NT2/D1 (cell line): ENCODE measurements around the gene HIGD2A.

Experiments
- DNase-seq: peaks from one replicate; pipeline ENCODE4 v3.0.0-alpha.2; 2011; ENCODE audit warnings: low read depth, low spot score
- H3K27me3 ChIP-seq: 2 replicates; pipeline ENCODE4 v1.6.0; 2011; ENCODE audit warnings: mild to moderate bottlenecking; ENCODE audit not compliant: insufficient read length, insufficient read depth
- H3K36me3 ChIP-seq: 2 replicates; pipeline ENCODE4 v1.6.1; 2011; ENCODE audit warnings: mild to moderate bottlenecking, low read length, mixed read lengths; ENCODE audit not compliant: insufficient read depth, insufficient read length
- H3K4me1 ChIP-seq: 2 replicates; pipeline ENCODE4 v1.5.1; 2011; ENCODE audit not compliant: insufficient read depth, insufficient read length
- H3K4me3 ChIP-seq: 2 replicates; pipeline ENCODE4 v1.5.1; 2011; ENCODE audit warnings: low read depth; ENCODE audit not compliant: insufficient read length
- H3K9ac ChIP-seq: 2 replicates; pipeline ENCODE4 v1.6.0; 2011; ENCODE audit warnings: low read depth; ENCODE audit not compliant: insufficient read length
- H3K9me3 ChIP-seq: 2 replicates; pipeline ENCODE4 v1.5.1; 2011; ENCODE audit warnings: mild to moderate bottlenecking, low read length; ENCODE audit not compliant: insufficient read depth
- SUZ12 ChIP-seq: IDR thresholded peaks from 2 replicates; pipeline ENCODE4 v1.6.1; 2011; ENCODE audit not compliant: insufficient read length, insufficient read depth; ENCODE audit errors: extremely low read depth
- YY1 ChIP-seq: IDR thresholded peaks from 2 replicates; pipeline ENCODE4 v1.6.1; 2011; ENCODE audit not compliant: insufficient read length, insufficient read depth
- ZNF274 ChIP-seq: IDR thresholded peaks from 2 replicates; pipeline ENCODE4 v1.6.1; 2011; ENCODE audit warnings: mild to moderate bottlenecking, low read depth, low read length

The HIGD2A gene

GRCh38 chr5:176391479-176391878, 2.9 kb downstream of the HIGD2A start:
- no peak overlapping the region for H3K4me3 ChIP-seq
- peaks cover 54% of the 10 kb centered on the region for H3K36me3 ChIP-seq
- H3K9ac ChIP-seq = no peak overlapping the region
- peaks cover 7% of the 10 kb centered on the region for H3K4me1 ChIP-seq
- DNase-seq = no peak
- TF ChIP-seq ZNF274 (no peak), YY1 (no peak), SUZ12 (no peak)
- no peaks in the 10 kb centered on the region for H3K9me3 ChIP-seq
- H3K27me3 ChIP-seq = no peaks in the 10 kb centered on the region

DNA sequence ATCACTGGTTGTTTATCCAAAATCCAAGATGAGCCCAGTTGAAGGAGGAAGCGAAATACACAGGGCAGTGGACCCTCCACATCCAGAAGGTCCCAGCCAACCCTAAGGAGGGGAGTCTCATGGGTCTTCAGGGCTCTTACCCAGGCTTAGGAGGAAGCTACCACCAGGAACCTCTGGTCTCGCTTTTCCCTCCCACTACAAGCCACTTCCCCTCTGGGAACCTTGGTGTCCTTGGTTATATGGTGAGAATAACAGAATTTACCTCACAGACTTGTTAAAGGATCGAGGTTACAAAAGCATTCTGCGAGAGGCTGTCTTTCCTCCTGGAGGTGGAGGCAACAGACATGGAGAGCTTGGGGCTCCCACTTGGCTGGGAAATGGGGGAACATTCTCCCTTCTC, 3.4 kb downstream of the HIGD2A start:
- no peak overlapping the region for H3K9ac ChIP-seq
- peaks cover 51% of the 10 kb centered on the region for H3K36me3 ChIP-seq
- H3K27me3 ChIP-seq = no peaks in the 10 kb centered on the region
- no peak for TF ChIP-seq ZNF274
- no peak for TF ChIP-seq YY1
- TF ChIP-seq SUZ12 = no peak
- H3K4me3 ChIP-seq = no peak overlapping the region
- H3K4me1 ChIP-seq = peaks cover 4% of the 10 kb centered on the region
- H3K9me3 ChIP-seq = no peaks in the 10 kb centered on the region
- no peak for DNase-seq

DNA sequence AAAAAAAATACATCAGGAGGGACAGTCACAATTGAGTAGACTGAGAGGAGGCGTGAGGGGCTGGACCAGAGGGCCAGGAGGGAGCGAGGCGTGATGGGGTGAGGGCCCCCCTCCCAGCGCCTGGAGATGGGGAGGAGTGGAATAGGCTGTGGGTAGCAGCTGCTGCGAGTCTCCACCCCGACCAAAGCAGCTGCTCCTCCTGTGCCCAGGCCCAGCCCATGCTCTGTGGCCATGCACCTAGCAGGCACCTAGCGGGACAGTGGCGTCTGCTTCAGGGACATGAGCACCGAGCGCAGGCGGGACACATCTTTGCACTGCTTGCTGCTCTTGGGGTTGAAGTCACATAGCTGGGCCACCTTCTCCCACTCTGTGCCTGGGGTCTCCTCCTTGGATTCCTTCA, 4.0 kb downstream of the HIGD2A start:
- no peak for DNase-seq
- H3K4me3 ChIP-seq = no peak overlapping the region
- H3K4me1 ChIP-seq = no peaks in the 10 kb centered on the region
- no peaks in the 10 kb centered on the region for H3K27me3 ChIP-seq
- TF ChIP-seq ZNF274 = no peak
- TF ChIP-seq YY1 = no peak
- no peak for TF ChIP-seq SUZ12
- no peaks in the 10 kb centered on the region for H3K9me3 ChIP-seq
- H3K36me3 ChIP-seq = peaks cover 48% of the 10 kb centered on the region
- no peak overlapping the region for H3K9ac ChIP-seq

DNA sequence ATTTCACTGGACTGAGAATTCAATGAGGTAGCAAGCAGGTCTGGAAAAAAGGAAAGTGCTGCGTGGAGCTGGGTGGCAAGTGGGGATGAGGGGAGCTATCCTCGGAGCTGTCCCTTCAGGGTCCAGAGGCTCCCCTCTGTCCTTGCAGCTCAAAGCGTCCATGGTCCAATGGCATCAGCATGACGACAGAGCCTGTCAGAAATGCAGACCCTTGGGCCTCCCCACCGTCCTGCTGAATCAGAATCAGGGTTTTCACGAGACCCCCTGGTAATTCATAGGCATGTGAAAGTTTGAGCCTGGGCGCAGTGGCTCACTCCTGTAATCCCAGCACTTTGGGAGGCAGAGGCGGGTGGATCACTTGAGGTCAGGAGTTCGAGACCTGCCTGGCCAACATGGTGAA, 5.5 kb downstream of the HIGD2A start:
- H3K9me3 ChIP-seq = no peaks in the 10 kb centered on the region
- no peaks in the 10 kb centered on the region for H3K4me1 ChIP-seq
- no peak overlapping the region for H3K4me3 ChIP-seq
- H3K9ac ChIP-seq = no peak overlapping the region
- TF ChIP-seq YY1 = no peak
- TF ChIP-seq ZNF274 = no peak
- no peak for TF ChIP-seq SUZ12
- H3K27me3 ChIP-seq = no peaks in the 10 kb centered on the region
- peaks cover 48% of the 10 kb centered on the region for H3K36me3 ChIP-seq
- no peak for DNase-seq

- Histone ChIP-seq H3K4me1 (no peaks in the 10 kb centered on the region), H3K4me3 (no peak overlapping the region), H3K27me3 (no peaks in the 10 kb centered on the region), H3K9ac (no peak overlapping the region), H3K36me3 (peaks cover 48% of the 10 kb centered on the region), H3K9me3 (no peaks in the 10 kb centered on the region)
- DNase-seq = no peak
- TF ChIP-seq YY1 = no peak
- TF ChIP-seq SUZ12 = no peak
- TF ChIP-seq ZNF274 = no peak
Observed at GRCh38 chr5:176394881-176395675, 6.5 kb downstream of the HIGD2A start.

DNA sequence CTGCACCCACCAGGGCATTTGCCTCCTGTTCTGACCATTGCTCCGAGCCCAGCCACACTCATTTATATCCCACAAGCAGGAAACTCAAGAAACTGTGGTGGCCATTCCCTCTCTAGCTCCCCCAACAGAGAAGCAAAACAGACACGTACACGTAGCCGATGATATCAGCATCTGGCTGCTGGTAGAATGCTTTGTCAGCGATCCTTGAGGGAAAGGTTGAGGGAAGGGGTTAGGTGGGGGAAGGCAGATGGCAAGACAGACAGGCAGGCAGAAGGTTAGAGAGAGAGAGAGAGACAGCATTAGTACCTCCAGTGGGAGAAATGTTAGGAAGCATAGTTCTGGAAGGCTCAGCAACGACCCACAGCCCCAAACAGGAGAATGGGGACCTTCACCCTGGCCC, 7.8 kb downstream of the HIGD2A start:
- Histone ChIP-seq H3K9ac (no peak overlapping the region), H3K4me1 (no peaks in the 10 kb centered on the region)
- DNase-seq = no peak

DNA sequence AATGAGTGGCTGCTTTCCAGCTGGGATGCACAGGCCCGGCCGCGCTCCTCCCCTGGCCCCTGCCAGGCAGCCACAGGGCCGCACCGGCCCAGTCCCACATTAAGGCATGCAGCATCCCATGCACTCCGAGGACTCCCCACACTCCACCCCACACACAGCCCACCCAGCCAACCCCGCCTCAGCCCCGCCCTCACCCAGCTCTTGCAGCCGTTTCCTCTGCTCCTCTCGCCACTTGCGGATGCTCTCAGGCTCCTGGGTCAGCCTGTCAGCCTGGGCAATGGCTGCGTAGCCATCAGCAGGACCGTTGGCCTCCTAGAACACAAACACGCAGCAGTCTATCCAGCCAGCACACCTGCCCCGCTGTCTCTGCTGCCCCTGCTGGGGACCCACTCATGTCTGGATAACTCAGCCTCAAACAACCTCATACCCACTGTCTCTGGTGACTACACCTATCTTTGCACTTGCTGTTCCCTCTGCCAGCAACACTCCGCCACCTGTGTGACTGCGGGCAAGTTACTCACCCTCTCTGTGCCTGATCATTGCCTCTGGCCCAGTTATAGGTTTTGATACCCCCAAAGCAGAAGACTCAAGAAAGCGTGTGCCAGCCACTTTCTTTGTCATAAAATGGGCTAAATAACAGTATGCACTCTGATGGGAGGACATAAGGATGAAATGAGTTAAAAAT, 9.3 kb downstream of the HIGD2A start:
- Histone ChIP-seq H3K4me1 (no peaks in the 10 kb centered on the region), H3K36me3 (peaks cover 26% of the 10 kb centered on the region), H3K9ac (no peak overlapping the region), H3K27me3 (no peaks in the 10 kb centered on the region), H3K4me3 (no peak overlapping the region), H3K9me3 (no peaks in the 10 kb centered on the region)
- no peak for DNase-seq
- TF ChIP-seq SUZ12 = no peak
- no peak for TF ChIP-seq YY1
- TF ChIP-seq ZNF274 = no peak

More for the DNA sequence above, 7.8 kb downstream of the HIGD2A start:
- no peaks in the 10 kb centered on the region for H3K9me3 ChIP-seq
- peaks cover 40% of the 10 kb centered on the region for H3K36me3 ChIP-seq
- no peaks in the 10 kb centered on the region for H3K27me3 ChIP-seq
- TF ChIP-seq YY1 (no peak), SUZ12 (no peak), ZNF274 (no peak)
- H3K4me3 ChIP-seq = no peak overlapping the region
